ENCODE results near the gene UNC45A. TPM values are rescaled to one million over a fixed set of nuclear protein-coding genes. Genes with fewer than 3 reads are reported as not detected.
"Not testable (repeated sequence)": the region's sequence is repeated elsewhere in the genome, so short reads cannot be mapped to it uniquely, and the experiment has no call there.

UNC45A gene
- total RNA-seq, 1 donor from 2014 or later: 25.8 TPM

DNA sequence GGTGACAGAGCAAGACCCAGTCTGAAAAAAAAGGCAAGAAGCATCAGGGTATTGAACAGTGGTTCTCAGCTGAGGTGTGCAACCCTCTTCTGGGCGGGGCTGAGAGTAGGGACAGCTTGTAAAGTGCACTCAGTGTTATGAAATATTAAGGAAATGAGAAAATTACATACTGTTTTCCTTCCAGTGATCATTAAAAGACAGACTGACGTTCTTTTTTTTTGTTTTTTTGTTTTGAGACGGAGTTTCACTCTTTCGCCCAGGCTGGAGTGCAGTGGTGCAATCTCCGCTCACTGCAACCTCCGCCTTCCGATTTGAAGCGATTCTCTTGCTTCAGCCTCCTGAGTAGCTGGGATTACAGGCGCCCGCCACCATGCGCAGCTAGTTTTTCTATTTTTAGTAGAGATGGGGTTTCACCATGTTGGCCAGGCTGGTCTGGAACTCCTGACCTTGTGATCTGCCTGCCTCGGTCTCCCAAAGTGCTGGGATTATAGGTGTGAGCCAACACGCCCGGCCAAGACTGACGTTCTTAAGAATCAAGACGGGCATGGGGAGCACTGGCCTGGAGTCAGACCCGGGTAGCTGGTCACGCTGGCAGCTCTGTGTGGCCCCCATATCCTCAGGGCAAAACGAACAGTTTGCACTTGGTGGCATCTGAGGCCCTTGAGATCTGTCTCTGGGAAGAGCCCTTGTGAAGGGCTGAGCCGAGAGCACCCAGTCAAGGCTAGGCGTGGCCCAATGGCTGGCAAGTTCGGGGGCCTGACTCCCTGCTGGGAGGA lies 20.6 kb upstream of the UNC45A start:
- no peak for DNase-seq (ENCODE audit: missing footprints)
- intact Hi-C loops (cut with DNase I): no loop called here
- no peak for ATAC-seq

- ATAC-seq: no peak
- intact Hi-C loops (cut with DNase I): no loop called here
- DNase-seq (ENCODE audit: missing footprints): no peak
These were observed 19.8 kb upstream of the UNC45A start for GRCh38 chr15:90915216-90915807.

- intact Hi-C loops (cut with DNase I): no loop called here
- DNase-seq (ENCODE audit: missing footprints) (peak; percentile 90), ATAC-seq (peak; percentile 77)
These were observed 19.2 kb upstream of the UNC45A start for GRCh38 chr15:90915808-90916440.

- ATAC-seq (no peak), DNase-seq (ENCODE audit: missing footprints) (no peak)
- intact Hi-C loops (cut with DNase I): no loop called here
These were observed 18.6 kb upstream of the UNC45A start for GRCh38 chr15:90916461-90916860.

DNA sequence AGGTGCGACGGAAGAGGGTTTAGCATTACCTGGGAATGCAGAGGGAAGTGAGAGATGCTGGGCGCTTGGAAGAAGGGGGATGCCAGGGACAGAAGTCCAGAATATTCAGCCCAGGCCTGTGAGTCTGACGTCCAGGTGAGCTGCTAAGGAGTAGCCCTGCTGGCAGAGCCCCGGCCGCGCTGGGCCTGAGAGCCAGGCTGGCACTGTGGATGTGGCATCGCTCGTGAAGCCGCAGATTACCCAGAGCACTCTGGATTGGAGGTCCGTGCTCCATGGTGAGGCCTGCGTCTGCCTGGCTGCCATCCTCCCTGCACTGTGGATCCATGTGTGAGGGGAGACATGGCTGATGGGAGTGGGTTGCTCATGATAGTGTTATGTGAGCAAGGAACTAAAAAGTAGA lies 17.5 kb upstream of the UNC45A start:
- intact Hi-C loops (cut with DNase I): no loop called here
- ATAC-seq (no peak), DNase-seq (ENCODE audit: missing footprints) (no peak)

DNA sequence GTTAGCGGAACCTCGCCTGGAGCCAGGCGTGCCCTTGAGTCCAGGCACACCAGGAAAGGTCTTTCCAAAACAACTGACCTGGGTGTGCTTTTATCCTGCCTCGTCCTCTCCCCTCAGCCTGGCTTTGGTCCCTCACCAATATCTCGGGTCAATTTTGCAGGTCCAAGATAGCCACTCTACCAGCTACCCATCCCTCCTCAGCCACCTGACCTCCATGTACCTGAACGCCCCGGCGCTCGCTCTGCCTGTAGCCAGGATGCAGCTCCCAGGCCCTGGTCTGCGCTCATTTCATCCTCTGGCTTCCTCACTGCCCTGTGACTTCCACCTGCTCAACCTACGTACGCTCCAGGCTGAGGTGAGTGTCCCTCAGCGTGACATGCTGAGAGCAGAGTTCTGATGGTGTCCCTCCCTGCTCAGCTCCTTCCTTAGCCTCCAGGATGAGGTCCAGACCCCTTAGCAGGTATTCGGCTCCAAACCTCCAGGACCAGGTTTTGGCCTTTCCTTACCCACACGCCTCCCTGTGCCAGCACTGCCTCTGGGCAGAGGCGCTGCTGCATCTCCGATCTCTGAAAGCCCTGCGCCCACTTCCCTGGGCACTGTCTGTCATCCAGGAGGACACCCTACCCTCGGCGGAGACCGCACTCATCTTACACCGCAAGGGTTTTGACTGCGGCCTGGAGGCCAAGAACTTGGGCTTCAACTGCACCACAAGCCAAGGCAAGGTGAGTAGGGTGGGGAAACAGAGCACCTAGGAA lies 16.9 kb upstream of the UNC45A start:
- DNase-seq (ENCODE audit: missing footprints): no peak
- ATAC-seq: no peak
- intact Hi-C loops (cut with DNase I): no loop called here

DNA sequence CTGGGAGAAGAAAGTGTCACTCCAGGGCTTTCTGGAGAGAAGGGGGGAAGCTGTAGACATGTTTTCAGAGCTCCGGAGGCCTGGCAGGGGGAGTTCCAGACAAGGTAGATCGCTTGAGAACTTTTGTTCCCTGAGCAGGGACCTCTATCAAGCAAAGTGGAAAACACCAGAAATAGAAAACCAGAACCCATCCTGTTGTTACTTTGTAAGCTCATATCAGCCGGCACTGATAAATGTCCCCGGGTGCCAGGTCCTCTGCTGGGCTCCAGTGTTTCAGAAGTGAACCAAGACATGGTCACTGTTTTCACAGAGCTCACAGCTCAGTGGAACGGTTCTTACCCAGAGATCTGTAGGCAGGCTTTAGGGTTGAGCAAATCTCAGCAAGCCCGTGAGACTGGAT lies 16.2 kb upstream of the UNC45A start:
- DNase-seq (ENCODE audit: missing footprints): no peak
- peak; percentile 33 for ATAC-seq
- intact Hi-C loops (cut with DNase I): no loop called here

DNA sequence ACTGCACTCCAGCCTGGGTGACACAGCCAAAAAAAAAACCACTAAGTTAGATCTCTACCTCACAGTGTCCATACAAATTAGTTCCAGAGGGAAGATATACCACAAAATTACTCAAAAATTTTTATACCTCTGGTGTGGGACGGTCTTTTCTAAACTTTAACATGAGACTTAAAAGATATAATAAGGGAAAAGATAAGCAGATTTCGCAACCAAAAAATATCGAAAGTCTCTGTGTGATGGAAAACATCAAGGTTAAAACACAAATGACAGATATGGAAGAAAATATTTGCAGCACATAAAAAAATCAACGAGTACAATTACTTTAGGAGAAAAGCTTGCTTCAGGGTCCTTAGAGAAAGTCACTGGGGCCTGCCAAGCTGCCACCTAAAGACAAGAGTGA lies 13.2 kb upstream of the UNC45A start:
- intact Hi-C loops (cut with DNase I): no loop called here
- ATAC-seq (no peak), DNase-seq (ENCODE audit: missing footprints) (no peak)

DNA sequence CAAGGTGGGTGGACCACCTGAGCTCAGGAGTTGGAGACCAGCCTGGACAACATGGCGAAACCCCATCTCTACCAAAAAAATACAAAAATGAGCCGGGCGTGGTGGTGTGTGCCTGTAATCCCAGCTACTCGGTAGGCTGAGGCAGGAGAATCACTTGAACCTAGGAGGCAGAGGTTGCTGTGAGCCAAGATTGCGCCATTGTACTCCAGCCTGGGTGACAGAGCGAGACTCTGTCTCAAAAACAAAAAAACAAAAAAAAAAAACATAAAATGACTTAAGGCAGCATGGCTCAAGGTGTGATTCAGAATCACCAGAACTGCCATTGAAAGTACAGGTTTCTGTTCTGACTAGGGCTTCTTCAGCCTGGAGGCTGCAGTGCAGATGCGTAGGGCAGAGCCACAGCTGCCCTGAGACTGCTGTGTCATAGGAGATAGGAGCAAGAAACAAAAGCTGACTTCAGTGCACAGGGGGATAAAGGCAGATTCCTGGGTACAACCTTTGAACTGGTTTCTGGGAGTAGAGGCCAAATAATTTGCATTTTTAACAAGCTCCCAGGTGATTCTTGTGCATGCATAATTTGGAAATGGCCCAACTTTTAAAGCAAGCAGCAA lies 12.3 kb upstream of the UNC45A start:
- DNase-seq (ENCODE audit: missing footprints); ATAC-seq; intact Hi-C loops (cut with DNase I): not testable (repeated sequence)

DNA sequence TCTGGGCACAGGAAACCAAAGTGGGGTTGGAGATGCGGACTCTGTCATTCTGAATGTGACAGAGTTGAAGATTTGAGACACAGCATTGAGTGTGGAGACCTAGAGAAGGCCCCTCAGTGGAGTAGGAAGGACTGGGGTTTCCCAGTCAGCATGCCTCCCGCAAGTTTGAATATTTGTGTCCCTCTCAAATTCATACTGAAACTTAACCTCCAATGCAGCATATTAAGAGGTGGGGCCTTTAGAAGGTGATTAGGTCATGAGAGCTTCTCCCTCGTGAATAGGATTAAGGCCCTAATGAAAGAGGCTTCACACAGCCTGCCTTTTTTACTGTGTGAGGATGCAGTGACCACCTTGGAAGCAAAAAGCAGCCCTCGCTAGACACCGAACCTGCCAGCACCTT lies 10.7 kb upstream of the UNC45A start:
- intact Hi-C loops (cut with DNase I): no loop called here
- no peak for DNase-seq (ENCODE audit: missing footprints)

DNA sequence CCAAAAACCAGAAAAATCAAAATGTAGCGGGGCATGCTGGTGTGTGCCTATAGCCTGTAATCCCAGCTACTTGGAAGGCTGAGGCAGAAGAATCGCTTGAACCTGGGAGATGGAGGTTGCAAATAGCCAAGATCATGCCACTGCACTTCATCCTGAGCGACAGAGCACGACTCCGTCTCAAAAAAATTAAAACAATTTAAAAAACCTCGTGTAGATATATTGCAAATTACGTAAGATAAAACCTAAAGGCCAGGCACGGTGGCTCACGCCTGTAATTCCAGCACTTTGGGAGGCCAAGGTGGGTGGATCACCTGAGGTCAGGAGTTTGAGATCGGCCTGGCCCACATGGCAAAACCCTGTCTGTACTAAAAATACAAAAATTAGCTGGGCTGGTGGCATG lies 8.3 kb upstream of the UNC45A start:
- intact Hi-C loops (cut with DNase I); ATAC-seq; DNase-seq (ENCODE audit: missing footprints): not testable (repeated sequence)

More for the DNA sequence above, 10.7 kb upstream of the UNC45A start:
- no peak for ATAC-seq

DNA sequence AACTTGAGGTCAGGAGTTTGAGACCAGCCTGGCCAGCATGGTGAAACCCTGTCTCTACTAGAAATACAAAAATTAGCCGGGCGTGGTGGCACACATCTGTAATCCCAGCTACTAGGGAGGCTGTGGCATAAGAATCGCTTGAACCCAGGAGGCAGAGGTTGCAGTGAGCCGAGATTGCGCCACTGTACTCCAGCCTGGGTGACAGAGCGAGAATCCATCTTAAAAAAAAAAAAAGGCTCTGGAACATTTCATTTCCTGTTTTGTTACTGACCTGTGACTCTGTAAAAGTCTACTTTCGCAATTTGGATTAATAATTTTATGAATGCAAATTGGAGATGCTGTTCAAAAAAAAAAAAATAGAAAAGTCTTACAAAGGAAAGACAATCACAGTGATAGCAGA lies 7.0 kb upstream of the UNC45A start:
- intact Hi-C loops (cut with DNase I); ATAC-seq; DNase-seq (ENCODE audit: missing footprints): not testable (repeated sequence)

DNA sequence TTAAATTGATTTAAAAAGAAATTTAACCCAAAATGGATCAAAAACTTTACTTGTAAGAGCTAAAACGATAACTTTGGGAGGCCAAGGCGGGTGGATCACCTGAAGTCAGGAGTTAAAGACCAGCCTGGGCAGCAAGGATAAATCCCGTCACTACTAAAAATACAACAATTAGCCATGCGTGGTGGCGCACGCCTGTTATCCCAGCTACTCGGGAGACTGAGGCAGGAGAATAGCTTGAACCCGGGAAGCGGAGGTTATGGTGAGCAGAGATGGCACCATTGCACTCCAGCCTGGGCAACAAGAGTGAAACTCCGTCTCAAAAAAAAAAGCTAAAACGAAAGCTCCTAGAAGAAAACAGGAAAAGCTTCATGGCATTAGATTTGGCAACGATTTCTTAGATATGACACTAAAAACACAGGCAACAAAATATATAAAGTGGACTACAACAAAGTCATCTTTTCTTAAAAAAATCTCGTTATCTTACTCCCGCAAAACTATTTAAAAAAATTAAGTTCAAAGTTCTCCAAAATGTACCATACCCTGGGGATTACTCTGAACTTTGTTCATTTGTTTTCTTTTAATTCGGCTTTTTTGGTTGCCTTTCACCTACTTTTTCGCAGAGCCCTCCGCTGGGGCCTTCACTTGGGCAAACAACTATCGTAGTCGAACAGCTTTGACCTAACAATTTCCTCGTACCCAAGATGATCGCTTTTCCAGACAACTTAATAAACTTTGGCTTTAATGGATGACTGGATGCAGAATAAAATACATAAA lies 5.7 kb upstream of the UNC45A start:
- intact Hi-C loops (cut with DNase I): loop anchor here (5.0 to 10.0 kb wide), 3 partner anchors 42 to 1035 kb away; partner anchors contain the start of gene AP3S2
- no peak for ATAC-seq
- DNase-seq (ENCODE audit: missing footprints): no peak

DNA sequence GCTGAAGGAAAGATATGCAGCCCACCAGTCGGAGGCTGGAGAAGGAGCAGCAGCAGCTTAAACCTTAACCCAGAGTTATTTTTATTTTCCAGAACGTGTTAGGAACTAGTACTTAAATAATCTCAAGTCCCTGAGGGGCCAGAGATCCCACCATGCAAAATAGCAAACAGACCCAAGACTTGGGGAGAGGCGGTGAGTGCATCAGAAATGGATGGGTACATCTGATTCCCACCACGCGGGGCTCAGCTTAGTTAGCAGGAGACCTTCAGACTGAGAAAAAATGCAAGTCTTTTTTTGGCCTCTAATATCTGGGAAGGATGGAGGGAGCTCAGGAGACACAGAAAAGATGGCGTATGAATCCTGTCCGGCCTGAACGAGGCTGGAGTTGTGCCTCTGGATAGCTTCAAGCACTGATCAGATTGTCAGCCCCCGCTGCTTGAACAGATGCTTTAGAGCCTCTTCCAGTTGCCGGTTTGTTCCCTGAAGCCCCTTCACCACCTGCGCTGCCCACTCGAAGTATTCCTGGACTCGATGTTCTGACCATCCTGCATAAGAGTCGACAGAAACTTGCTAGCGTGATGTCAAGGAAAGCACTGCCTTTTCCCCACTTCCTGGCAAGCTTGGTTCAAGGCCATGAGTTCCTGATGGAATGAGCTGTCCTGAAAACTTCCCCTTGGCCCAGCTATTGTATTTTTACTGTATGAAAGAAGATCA lies 4.1 kb upstream of the UNC45A start:
- DNase-seq (ENCODE audit: missing footprints): no peak
- no peak for ATAC-seq
- intact Hi-C loops (cut with DNase I): loop anchor here (1.0 to 10.0 kb wide), 4 partner anchors 28 to 1036 kb away; partner anchors contain the start of genes AP3S2 and MAN2A2

- intact Hi-C loops (cut with DNase I): loop anchor here (1.0 to 10.0 kb wide), 4 partner anchors 28 to 1037 kb away; partner anchors contain the start of genes AP3S2 and MAN2A2
- ATAC-seq: no peak
- DNase-seq (ENCODE audit: missing footprints): no peak
These were observed 3.6 kb upstream of the UNC45A start for GRCh38 chr15:90931575-90931827.

- DNase-seq (ENCODE audit: missing footprints) (peak; percentile 95), ATAC-seq (peak; percentile 65)
- intact Hi-C loops (cut with DNase I): loop anchor here (1.0 to 10.0 kb wide), 4 partner anchors 29 to 1037 kb away; partner anchors contain the start of genes AP3S2 and MAN2A2
These were observed 3.0 kb upstream of the UNC45A start, which contains the start of gene HDDC3 for GRCh38 chr15:90931828-90932659. Gene HDDC3 (minus strand): TSS chr15:90932549. CDS start chr15:90932540, 9 bp downstream.

- intact Hi-C loops (cut with DNase I): loop anchor here (5.0 to 10.0 kb wide), 3 partner anchors 45 to 1038 kb away; partner anchors contain the start of gene AP3S2
- DNase-seq (ENCODE audit: missing footprints) (no peak), ATAC-seq (no peak)
These were observed 2.5 kb upstream of the UNC45A start for GRCh38 chr15:90932660-90932991.

All from Right ventricle myocardium inferior (tissue), 1 donor.